HG03558 (cell line): ENCODE data around the gene NAA35.
"Not testable (repeated sequence)": the region's sequence is repeated elsewhere in the genome, so short reads cannot be mapped to it uniquely, and the experiment has no call there.

Experiments
- ATAC-seq: cut with Tn5 transposase; IDR thresholded peaks from one replicate; pipeline ENCODE4 v1.9.1; 2021; ENCODE audit warnings: moderate number of reproducible peaks; ENCODE audit not compliant: unreplicated experiment; ENCODE audit errors: extremely low read depth

The NAA35 gene

GRCh38 chr9:86022687-86023266 lies 81.8 kb downstream of the NAA35 start:
- no peak for ATAC-seq

- no peak for ATAC-seq
Measured at GRCh38 chr9:86027767-86028166, 86.8 kb downstream of the NAA35 start.

GRCh38 chr9:86034863-86035734 lies 94.2 kb downstream of the NAA35 start:
- no peak for ATAC-seq

GRCh38 chr9:86035827-86036440 lies 95.0 kb downstream of the NAA35 start:
- ATAC-seq, result no peak

- no peak for ATAC-seq
Measured at GRCh38 chr9:86036555-86036954, 95.6 kb downstream of the NAA35 start.

GRCh38 chr9:86039991-86040860 lies 99.3 kb downstream of the NAA35 start:
- no peak for ATAC-seq

GRCh38 chr9:86040861-86041155 lies 99.9 kb downstream of the NAA35 start:
- ATAC-seq, result no peak

GRCh38 chr9:86041311-86041741 lies 100.4 kb downstream of the NAA35 start:
- no peak for ATAC-seq

GRCh38 chr9:86042199-86042978 lies 101.4 kb downstream of the NAA35 start:
- no peak for ATAC-seq

- no peak for ATAC-seq
Measured at GRCh38 chr9:86043586-86043985, 102.6 kb downstream of the NAA35 start.

GRCh38 chr9:86043999-86044398 lies 103.1 kb downstream of the NAA35 start:
- no peak for ATAC-seq

- ATAC-seq, result no peak
Measured at GRCh38 chr9:86045654-86046053, 104.7 kb downstream of the NAA35 start.

GRCh38 chr9:86046071-86046636 lies 105.2 kb downstream of the NAA35 start:
- no peak for ATAC-seq

GRCh38 chr9:86046930-86047341 lies 106.0 kb downstream of the NAA35 start:
- ATAC-seq, result no peak

GRCh38 chr9:86047361-86047760 lies 106.4 kb downstream of the NAA35 start:
- no peak for ATAC-seq

- ATAC-seq, result not testable (repeated sequence)
Measured at GRCh38 chr9:86048018-86048742, 107.2 kb downstream of the NAA35 start.

- ATAC-seq, result no peak
Measured at GRCh38 chr9:86052556-86053468, 111.9 kb downstream of the NAA35 start.

GRCh38 chr9:86054695-86055094 lies 113.7 kb downstream of the NAA35 start:
- ATAC-seq, result no peak
